KMS-11 (cell line): Measurements from ENCODE around the gene FOXN1.

ENCODE experiments used
- H2AFZ ChIP-seq: fragments of 200-600 bp; sonication (generic); 2 replicates; pipeline ENCODE4 v1.6.1; 2016; ENCODE audit warnings: antibody characterized with exemption, mixed run types, low read depth
- H3K27ac ChIP-seq: fragments of 200-600 bp; sonication (generic); 2 replicates; pipeline ENCODE4 v1.6.1; 2016; ENCODE audit warnings: mild to moderate bottlenecking, mixed run types
- H3K27me3 ChIP-seq: fragments of 200-600 bp; sonication (generic); 2 replicates; pipeline ENCODE4 v1.6.1; 2017; ENCODE audit warnings: mild to moderate bottlenecking, low read depth, mixed run types, moderate library complexity; ENCODE audit not compliant: insufficient read depth
- H3K36me3 ChIP-seq: fragments of 200-600 bp; sonication (generic); 2 replicates; pipeline ENCODE4 v1.6.1; 2017; ENCODE audit warnings: mild to moderate bottlenecking, mixed run types; ENCODE audit not compliant: insufficient read depth
- H3K4me1 ChIP-seq: fragments of 200-600 bp; sonication (generic); 2 replicates; pipeline ENCODE4 v1.6.1; 2016; ENCODE audit warnings: mild to moderate bottlenecking, low read depth, mixed run types; ENCODE audit not compliant: poor library complexity, severe bottlenecking
- H3K4me2 ChIP-seq: fragments of 200-600 bp; sonication (generic); 2 replicates; pipeline ENCODE4 v1.7.0; 2016; ENCODE audit warnings: mild to moderate bottlenecking, mixed run types
- H3K4me3 ChIP-seq: fragments of 200-600 bp; sonication (generic); IDR thresholded peaks from 2 replicates; pipeline ENCODE4 v1.6.1; 2017; ENCODE audit warnings: low read depth, low read length, mixed read lengths; ENCODE audit not compliant: insufficient read depth
- H3K79me2 ChIP-seq: fragments of 200-600 bp; sonication (generic); 2 replicates; pipeline ENCODE4 v1.6.1; 2016; ENCODE audit warnings: low read depth, mixed run types; ENCODE audit not compliant: insufficient read depth
- H3K9ac ChIP-seq: fragments of 200-600 bp; sonication (generic); 2 replicates; pipeline ENCODE4 v1.6.1; 2016; ENCODE audit warnings: mild to moderate bottlenecking, mixed run types
- H4K20me1 ChIP-seq: fragments of 200-600 bp; sonication (generic); 2 replicates; pipeline ENCODE4 v1.6.1; 2016; ENCODE audit warnings: mild to moderate bottlenecking, mixed run types; ENCODE audit not compliant: insufficient read depth
- CTCF ChIP-seq: fragments of 200-600 bp; sonication (generic); conservative IDR thresholded peaks from 2 replicates; pipeline ENCODE4 v1.6.1; 2017; ENCODE audit warnings: low read depth, mild to moderate bottlenecking, antibody characterized with exemption, low read length, moderate library complexity, mixed read lengths

FOXN1 gene

GRCh38 chr17:28527859-28528258 is 21.7 kb downstream of the FOXN1 start:
- Histone ChIP-seq H3K4me1 (no peaks in the 10 kb centered on the region), H4K20me1 (no peaks in the 10 kb centered on the region), H3K27me3 (peaks cover 39% of the 10 kb centered on the region), H3K9ac (no peak overlapping the region), H3K4me2 (no peak overlapping the region), H3K4me3 (no peak overlapping the region), H3K27ac (no peak overlapping the region), H3K36me3 (no peaks in the 10 kb centered on the region), H2AFZ (no peak overlapping the region), H3K79me2 (no peaks in the 10 kb centered on the region)
- no peak for TF ChIP-seq CTCF

GRCh38 chr17:28528327-28529012 is 22.3 kb downstream of the FOXN1 start:
- H3K9ac ChIP-seq = no peak overlapping the region
- no peak overlapping the region for H3K4me3 ChIP-seq
- no peaks in the 10 kb centered on the region for H3K79me2 ChIP-seq
- no peaks in the 10 kb centered on the region for H3K4me1 ChIP-seq
- H3K4me2 ChIP-seq = no peak overlapping the region
- H2AFZ ChIP-seq = no peak overlapping the region
- H3K27me3 ChIP-seq = peaks cover 40% of the 10 kb centered on the region
- H3K27ac ChIP-seq = no peak overlapping the region
- H4K20me1 ChIP-seq = no peaks in the 10 kb centered on the region
- no peaks in the 10 kb centered on the region for H3K36me3 ChIP-seq
- TF ChIP-seq CTCF = no peak

GRCh38 chr17:28529013-28529400 is 22.9 kb downstream of the FOXN1 start:
- no peaks in the 10 kb centered on the region for H4K20me1 ChIP-seq
- no peak overlapping the region for H3K4me3 ChIP-seq
- H3K79me2 ChIP-seq = no peaks in the 10 kb centered on the region
- no peak overlapping the region for H2AFZ ChIP-seq
- no peak for TF ChIP-seq CTCF
- H3K4me2 ChIP-seq = no peak overlapping the region
- no peaks in the 10 kb centered on the region for H3K4me1 ChIP-seq
- H3K36me3 ChIP-seq = no peaks in the 10 kb centered on the region
- peaks cover 41% of the 10 kb centered on the region for H3K27me3 ChIP-seq
- H3K27ac ChIP-seq = no peak overlapping the region
- H3K9ac ChIP-seq = no peak overlapping the region

GRCh38 chr17:28530250-28530649 is 24.1 kb downstream of the FOXN1 start:
- Histone ChIP-seq H3K4me1 (no peaks in the 10 kb centered on the region), H3K9ac (no peak overlapping the region), H3K27me3 (peaks cover 54% of the 10 kb centered on the region), H3K79me2 (no peaks in the 10 kb centered on the region), H4K20me1 (no peaks in the 10 kb centered on the region), H2AFZ (no peak overlapping the region), H3K4me3 (no peak overlapping the region), H3K36me3 (no peaks in the 10 kb centered on the region), H3K27ac (no peak overlapping the region), H3K4me2 (no peak overlapping the region)
- no peak for TF ChIP-seq CTCF
